Lung (tissue), 12 donors: ENCODE data around the gene GLT1D1. TPM values are rescaled to one million over a fixed set of nuclear protein-coding genes. Genes with fewer than 3 reads are reported as not detected.
"Not testable (repeated sequence)": the region's sequence is repeated elsewhere in the genome, so short reads cannot be mapped to it uniquely, and the experiment has no call there.

Source experiments
- ATAC-seq: fragments of 200-7000 bp; cut with Tn5 transposase; one replicate; pipeline ENCODE4 v1.9.1; 2020; ENCODE audit warnings: moderate number of reproducible peaks; ENCODE audit not compliant: insufficient read depth, low FRiP score
- DNase-seq, 3 donors: peaks; one replicate each; pipeline ENCODE4 v3.0.0-alpha.2; 2013 to 2017
- H3K27ac ChIP-seq, 2 donors: one replicate each; pipeline ENCODE4 v1.5.1; 2013; ENCODE audit warnings: mild to moderate bottlenecking in 2 of 2, moderate library complexity in 2 of 2, control low read depth in 1 of 2, inconsistent platforms in 1 of 2, low read depth in 1 of 2, low read length in 1 of 2
- H3K27me3 ChIP-seq, 3 donors: one replicate each; pipeline ENCODE4 v1.5.1; 2013; ENCODE audit warnings: low read length in 2 of 3; ENCODE audit not compliant: control insufficient read depth in 3 of 3, insufficient read depth in 3 of 3
- H3K36me3 ChIP-seq, 4 donors: one replicate each; pipeline ENCODE4 v1.5.1; 2013; ENCODE audit warnings: low read length in 4 of 4, mild to moderate bottlenecking in 1 of 4, moderate library complexity in 1 of 4; ENCODE audit not compliant: control insufficient read depth in 4 of 4, insufficient read depth in 4 of 4
- H3K4me1 ChIP-seq, 5 donors: one replicate each; pipeline ENCODE4 v1.5.1; 2013; ENCODE audit warnings: low read length in 5 of 5, mild to moderate bottlenecking in 2 of 5, moderate library complexity in 1 of 5; ENCODE audit not compliant: control insufficient read depth in 5 of 5, insufficient read depth in 5 of 5
- H3K4me3 ChIP-seq: one replicate; pipeline ENCODE4 v1.5.1; 2013; ENCODE audit warnings: mild to moderate bottlenecking, control low read depth, moderate library complexity
- H3K9ac ChIP-seq, 2 donors: one replicate each; pipeline ENCODE4 v1.5.1; 2013; ENCODE audit warnings: low read length in 2 of 2, control low read depth in 1 of 2; ENCODE audit not compliant: insufficient read depth in 1 of 2
- H3K9me3 ChIP-seq, 4 donors: one replicate each; pipeline ENCODE4 v1.5.1; 2013; ENCODE audit warnings: low read length in 3 of 4, mild to moderate bottlenecking in 1 of 4, moderate library complexity in 1 of 4; ENCODE audit not compliant: control insufficient read depth in 4 of 4, insufficient read depth in 3 of 4
- WGBS, 2 donors: extraction: QIAGEN DNeasy Blood & Tissue Kit; methylation state at CpG; one replicate each; pipeline ENCODE4 v1.1.7; 2013; 5-methylcytosine and 5-hydroxymethylcytosine counted together
- polyA plus RNA-seq, 2 donors: library from polyadenylated mRNA; stranded (reverse); fragments of 200-250 nt; gene quantifications; one replicate each; pipeline ENCODE4 v1.2.1, GENCODE V29; 2013
- total RNA-seq, 2 donors: library from RNA; depleted of rRNA in 1 of 2; stranded (reverse); fragments of >200 nt in 1 of 2; gene quantifications; one replicate each; pipeline ENCODE4 v1.2.1, GENCODE V29; 2014 to 2021
- TF ChIP-seq, protein P1 (sequence below): IDR thresholded peaks from 2 replicates; pipeline ENCODE4 v1.5.1; 2012; ENCODE audit warnings: mild to moderate bottlenecking; ENCODE audit errors: control extremely low read depth, extremely low read depth
- donor health status: control.
- donor health status: control.
- donor health status: Bipolar disorder and iron deficiency.
- donor health status: healthy.
- donor health status: DM: yes; HTN: yes; CAD: no.

Gene GLT1D1
- total and polyA plus RNA-seq, 4 donors: 0.39 to 25.4 (median 4.2) TPM

DNA sequence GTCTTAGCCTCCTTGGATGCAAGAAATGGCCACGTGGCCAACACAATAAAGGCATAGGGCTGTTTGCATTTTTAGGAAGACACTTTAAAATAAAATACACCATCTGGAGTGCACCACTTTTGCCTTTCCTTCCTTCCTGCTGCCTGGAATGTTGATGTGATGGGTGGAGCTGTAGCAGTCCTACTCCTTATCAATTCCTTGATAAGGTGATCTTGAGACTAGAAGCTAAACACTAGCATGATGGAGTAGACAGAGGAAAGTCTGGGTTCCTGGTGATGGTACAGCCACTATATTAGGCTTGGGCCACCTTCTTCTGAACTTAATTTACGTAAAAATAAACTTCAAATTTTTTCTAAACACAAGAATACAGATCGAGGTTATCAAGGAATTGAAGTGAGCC is 2.9 kb upstream of the GLT1D1 start:
- peak in 1 of 3 donors; percentile 14 for DNase-seq
- 46 to 69% methylated on average over 3 of the region's 3 CpGs for WGBS, 2 donors
- Histone ChIP-seq H3K9me3 (peaks cover 0 to 6% (median 0%) of the 10 kb centered on the region in 4 donors), H3K4me1 (peaks cover 0 to 3% (median 0%) of the 10 kb centered on the region in 5 donors), H3K27ac (no peak overlapping the region), H3K4me3 (no peak overlapping the region), H3K27me3 (peaks cover 6 to 15% (median 14%) of the 10 kb centered on the region in 3 donors), H3K36me3 (no peaks in the 10 kb centered on the region), H3K9ac (no peak overlapping the region)
- TF ChIP-seq, protein P1, sequence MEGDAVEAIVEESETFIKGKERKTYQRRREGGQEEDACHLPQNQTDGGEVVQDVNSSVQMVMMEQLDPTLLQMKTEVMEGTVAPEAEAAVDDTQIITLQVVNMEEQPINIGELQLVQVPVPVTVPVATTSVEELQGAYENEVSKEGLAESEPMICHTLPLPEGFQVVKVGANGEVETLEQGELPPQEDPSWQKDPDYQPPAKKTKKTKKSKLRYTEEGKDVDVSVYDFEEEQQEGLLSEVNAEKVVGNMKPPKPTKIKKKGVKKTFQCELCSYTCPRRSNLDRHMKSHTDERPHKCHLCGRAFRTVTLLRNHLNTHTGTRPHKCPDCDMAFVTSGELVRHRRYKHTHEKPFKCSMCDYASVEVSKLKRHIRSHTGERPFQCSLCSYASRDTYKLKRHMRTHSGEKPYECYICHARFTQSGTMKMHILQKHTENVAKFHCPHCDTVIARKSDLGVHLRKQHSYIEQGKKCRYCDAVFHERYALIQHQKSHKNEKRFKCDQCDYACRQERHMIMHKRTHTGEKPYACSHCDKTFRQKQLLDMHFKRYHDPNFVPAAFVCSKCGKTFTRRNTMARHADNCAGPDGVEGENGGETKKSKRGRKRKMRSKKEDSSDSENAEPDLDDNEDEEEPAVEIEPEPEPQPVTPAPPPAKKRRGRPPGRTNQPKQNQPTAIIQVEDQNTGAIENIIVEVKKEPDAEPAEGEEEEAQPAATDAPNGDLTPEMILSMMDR: no peak
- ATAC-seq: no peak

DNA sequence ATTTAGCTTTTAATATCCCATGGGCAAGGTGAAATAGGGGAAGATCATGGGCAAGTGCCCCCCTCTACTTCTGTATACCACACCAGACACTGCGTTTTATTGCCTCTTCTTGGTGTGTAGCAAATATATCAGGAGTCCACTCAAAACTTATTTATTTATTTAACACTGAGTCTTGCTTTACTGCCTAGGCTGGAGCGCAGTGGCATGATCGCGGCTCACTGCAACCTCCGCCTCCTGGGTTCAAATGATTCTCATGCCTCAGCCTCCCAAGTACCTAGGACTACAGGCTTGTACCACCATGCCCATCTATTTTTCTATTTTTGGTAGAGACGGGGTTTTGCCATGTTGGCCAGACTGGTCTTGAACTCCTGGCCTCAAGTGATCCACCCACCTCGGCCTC is 1.8 kb upstream of the GLT1D1 start:
- H3K27ac ChIP-seq, DNase-seq, ATAC-seq, H3K9ac ChIP-seq, H3K4me1 ChIP-seq, H3K9me3 ChIP-seq, H3K4me3 ChIP-seq, H3K36me3 ChIP-seq: not testable (repeated sequence)
- WGBS, 2 donors: 79 to 88% methylated on average over 7 of the region's 7 CpGs
- H3K27me3 ChIP-seq: peaks cover 6 to 15% (median 14%) of the 10 kb centered on the region in 3 donors

GRCh38 chr12:128852026-128852698 is 1.1 kb upstream of the GLT1D1 start:
- no peak overlapping the region for H3K4me3 ChIP-seq
- no peak overlapping the region for H3K27ac ChIP-seq
- no peak for ATAC-seq
- no peak for DNase-seq
- 71 to 83% methylated on average over 8 of the region's 8 CpGs for WGBS, 2 donors
- H3K9ac ChIP-seq: no peak overlapping the region
- H3K9me3 ChIP-seq: peaks cover 0 to 6% (median 0%) of the 10 kb centered on the region in 4 donors
- no peaks in the 10 kb centered on the region for H3K36me3 ChIP-seq
- H3K27me3 ChIP-seq: peaks cover 6 to 15% (median 14%) of the 10 kb centered on the region in 3 donors
- H3K4me1 ChIP-seq: peaks cover 0 to 3% (median 0%) of the 10 kb centered on the region in 5 donors
- TF ChIP-seq, protein P1: no peak

GRCh38 chr12:128853600-128854197 is 421 bp downstream of the GLT1D1 start:
- TF ChIP-seq, protein P1: no peak
- peaks cover 0 to 3% (median 0%) of the 10 kb centered on the region in 5 donors for H3K4me1 ChIP-seq
- H3K27ac ChIP-seq: peak overlapping the region in 1 of 2 donors; percentile 32
- H3K27me3 ChIP-seq: peaks cover 6 to 15% (median 14%) of the 10 kb centered on the region in 3 donors
- ATAC-seq: no peak
- peaks cover 0 to 6% (median 0%) of the 10 kb centered on the region in 4 donors for H3K9me3 ChIP-seq
- DNase-seq: peak in 1 of 3 donors; percentile 7
- no peak overlapping the region for H3K9ac ChIP-seq
- H3K36me3 ChIP-seq: no peaks in the 10 kb centered on the region
- H3K4me3 ChIP-seq: no peak overlapping the region
- 0 to 4% methylated on average over 37 to 74 of the region's 74 CpGs for WGBS, 2 donors
